Esophagus squamous epithelium (tissue), 5 donors: ENCODE data around the gene LGALS4. TPM values are rescaled to one million over a fixed set of nuclear protein-coding genes. Genes with fewer than 3 reads are reported as not detected.
A peak's percentile ranks its signal among the peaks of the same experiment; 100 is the strongest.

Experiments used
- DNase-seq: peaks from one replicate; lab custom pipeline; 2025; lab: John Stamatoyannopoulos, UW
- H3K27ac ChIP-seq, 4 donors: fragments of 200-600 bp; sonication (generic); one replicate each; pipeline ENCODE4 v1.5.1; 2016 to 2019; ENCODE audit warnings: mild to moderate bottlenecking in 1 of 4
- H3K27me3 ChIP-seq, 4 donors: fragments of 200-600 bp; sonication (generic); 1 replicate in 3 of 4; 2 replicates in 1 of 4; pipeline versions ENCODE4 v1.5.1 to v1.6.0; 2017 to 2021; ENCODE audit warnings: antibody characterized with exemption in 1 of 4
- H3K36me3 ChIP-seq, 3 donors: fragments of 200-600 bp; sonication (generic); one replicate each; pipeline ENCODE4 v1.5.1; 2016 to 2019
- H3K4me1 ChIP-seq, 3 donors: fragments of 200-600 bp; sonication (generic); one replicate each; pipeline ENCODE4 v1.5.1; 2017 to 2019
- H3K4me3 ChIP-seq, 4 donors: fragments of 200-600 bp; sonication (generic); 1 replicate in 3 of 4; 2 replicates in 1 of 4; pipeline ENCODE4 v1.5.1; 2016 to 2019; ENCODE audit warnings: mild to moderate bottlenecking in 2 of 4, moderate library complexity in 1 of 4
- H3K9me3 ChIP-seq, 3 donors: fragments of 200-600 bp; sonication (generic); one replicate each; pipeline ENCODE4 v1.5.1; 2016 to 2019
- POLR2A ChIP-seq, 4 donors: fragments of 450-650 bp; IDR thresholded peaks; one replicate each; pipeline ENCODE4 v1.6.1; 2017; ENCODE audit warnings: antibody characterized with exemption in 4 of 4, mild to moderate bottlenecking in 4 of 4, moderate library complexity in 3 of 4
- WGBS, 2 donors: methylation state at CpG; one replicate each; pipeline ENCODE4 v1.1.5; 2018; 5-methylcytosine and 5-hydroxymethylcytosine counted together
- intact Hi-C: fragments of 100-400 bp; cut with DNase I; formaldehyde crosslinking; loops from one replicate; pipeline ENCODE4 v1.15.0; 2022
- total RNA-seq, 4 donors: library from RNA; depleted of rRNA; stranded (reverse); fragments of >200 nt; gene quantifications; one replicate each; pipeline ENCODE4 v1.1.0, GENCODE V29; 2016
- TF ChIP-seq, protein P1 (sequence below), 6 experiments: fragments of 450-650 bp in 4 of 6; fragments of 200-600 bp in 2 of 6; sonication (generic) in 2 of 6; IDR thresholded peaks; one replicate each; pipeline ENCODE4 v1.5.1; 2016 to 2019; ENCODE audit warnings: antibody characterized with exemption in 6 of 6, mild to moderate bottlenecking in 4 of 6, moderate library complexity in 4 of 6
- donor health status: DM: yes; HTN: yes; CAD: no.

LGALS4 gene
- total RNA-seq, 4 donors from 2014 or later, result 0.62 to 0.76 TPM; not detected in 2

DNA sequence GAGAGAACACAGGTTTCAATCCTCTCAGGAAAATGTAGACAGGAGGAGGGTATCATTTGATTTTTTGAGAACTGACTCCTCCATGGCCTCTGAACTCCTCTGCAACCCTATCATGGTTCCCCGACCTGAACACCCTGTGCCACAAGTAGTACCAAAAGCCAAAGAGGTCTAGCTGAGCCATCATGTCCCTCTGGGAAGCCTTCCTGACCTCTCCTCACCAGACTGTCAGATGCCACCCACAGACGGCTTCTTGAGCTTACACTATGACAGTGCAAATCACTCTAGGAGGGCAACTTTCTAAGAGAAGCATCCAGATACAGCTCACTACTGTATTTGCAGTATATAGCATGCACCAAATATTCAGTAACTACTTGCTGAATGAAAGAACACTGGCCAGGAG, 33.4 kb upstream of the LGALS4 start:
- no peak for TF ChIP-seq POLR2A (IDR thresholded peaks at IDR 0.05)
- TF ChIP-seq, protein P1, sequence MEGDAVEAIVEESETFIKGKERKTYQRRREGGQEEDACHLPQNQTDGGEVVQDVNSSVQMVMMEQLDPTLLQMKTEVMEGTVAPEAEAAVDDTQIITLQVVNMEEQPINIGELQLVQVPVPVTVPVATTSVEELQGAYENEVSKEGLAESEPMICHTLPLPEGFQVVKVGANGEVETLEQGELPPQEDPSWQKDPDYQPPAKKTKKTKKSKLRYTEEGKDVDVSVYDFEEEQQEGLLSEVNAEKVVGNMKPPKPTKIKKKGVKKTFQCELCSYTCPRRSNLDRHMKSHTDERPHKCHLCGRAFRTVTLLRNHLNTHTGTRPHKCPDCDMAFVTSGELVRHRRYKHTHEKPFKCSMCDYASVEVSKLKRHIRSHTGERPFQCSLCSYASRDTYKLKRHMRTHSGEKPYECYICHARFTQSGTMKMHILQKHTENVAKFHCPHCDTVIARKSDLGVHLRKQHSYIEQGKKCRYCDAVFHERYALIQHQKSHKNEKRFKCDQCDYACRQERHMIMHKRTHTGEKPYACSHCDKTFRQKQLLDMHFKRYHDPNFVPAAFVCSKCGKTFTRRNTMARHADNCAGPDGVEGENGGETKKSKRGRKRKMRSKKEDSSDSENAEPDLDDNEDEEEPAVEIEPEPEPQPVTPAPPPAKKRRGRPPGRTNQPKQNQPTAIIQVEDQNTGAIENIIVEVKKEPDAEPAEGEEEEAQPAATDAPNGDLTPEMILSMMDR (IDR thresholded peaks at IDR 0.05), result no peak
- Histone ChIP-seq H3K36me3 (peaks cover 59 to 68% (median 66%) of the 10 kb centered on the region in 3 donors), H3K27me3 (no peaks in the 10 kb centered on the region), H3K4me1 (peaks cover 25 to 84% (median 44%) of the 10 kb centered on the region in 3 donors), H3K27ac (no peak overlapping the region), H3K4me3 (no peak overlapping the region), H3K9me3 (no peaks in the 10 kb centered on the region)
- intact Hi-C loops, result no loop called here
- WGBS, 2 donors, result 37 to 63% methylated on average over 2 of the region's 2 CpGs
- no peak for DNase-seq

- Histone ChIP-seq H3K4me3 (no peak overlapping the region), H3K4me1 (peaks cover 21 to 84% (median 43%) of the 10 kb centered on the region in 3 donors), H3K27me3 (no peaks in the 10 kb centered on the region), H3K27ac (peak overlapping the region in 1 of 4 donors; percentile 14), H3K36me3 (peaks cover 65 to 74% (median 72%) of the 10 kb centered on the region in 3 donors), H3K9me3 (no peaks in the 10 kb centered on the region)
- 86 to 87% methylated on average over 13 to 14 of the region's 14 CpGs for WGBS, 2 donors
- TF ChIP-seq POLR2A (IDR thresholded peaks at IDR 0.05), result no peak
- TF ChIP-seq, protein P1 (IDR thresholded peaks at IDR 0.05), result no peak
- no peak for DNase-seq
- intact Hi-C loops, result no loop called here
Observed at GRCh38 chr19:38845374-38846024, 32.8 kb upstream of the LGALS4 start.

- WGBS, 2 donors, result 78 to 82% methylated on average over 11 of the region's 11 CpGs
- peaks cover 32 to 97% (median 55%) of the 10 kb centered on the region in 3 donors for H3K4me1 ChIP-seq
- no peak for DNase-seq
- H3K36me3 ChIP-seq, result peaks cover 76 to 87% (median 85%) of the 10 kb centered on the region in 3 donors
- H3K27ac ChIP-seq, result peak overlapping the region in 2 of 4 donors; percentile 25 to 94
- no peaks in the 10 kb centered on the region for H3K27me3 ChIP-seq
- TF ChIP-seq, protein P1 (IDR thresholded peaks at IDR 0.05), result no peak
- TF ChIP-seq POLR2A (IDR thresholded peaks at IDR 0.05), result no peak
- no peaks in the 10 kb centered on the region for H3K9me3 ChIP-seq
- H3K4me3 ChIP-seq, result no peak overlapping the region
- intact Hi-C loops, result no loop called here
Observed at GRCh38 chr19:38844093-38844686, 31.4 kb upstream of the LGALS4 start.

GRCh38 chr19:38843175-38843758, 30.5 kb upstream of the LGALS4 start:
- Histone ChIP-seq H3K4me3 (no peak overlapping the region), H3K36me3 (peaks cover 83 to 97% (median 94%) of the 10 kb centered on the region in 3 donors), H3K27ac (peak overlapping the region; percentile 3 to 94 (median 60)), H3K27me3 (no peaks in the 10 kb centered on the region), H3K9me3 (no peaks in the 10 kb centered on the region), H3K4me1 (peaks cover 30 to 98% (median 55%) of the 10 kb centered on the region in 3 donors)
- no peak for TF ChIP-seq POLR2A (IDR thresholded peaks at IDR 0.05)
- TF ChIP-seq, protein P1 (IDR thresholded peaks at IDR 0.05), result no peak
- WGBS, 2 donors, result 91 to 97% methylated on average over 7 to 9 of the region's 9 CpGs
- no peak for DNase-seq
- intact Hi-C loops, result no loop called here
